Measurements from ENCODE around the gene NCS1.

DNA sequence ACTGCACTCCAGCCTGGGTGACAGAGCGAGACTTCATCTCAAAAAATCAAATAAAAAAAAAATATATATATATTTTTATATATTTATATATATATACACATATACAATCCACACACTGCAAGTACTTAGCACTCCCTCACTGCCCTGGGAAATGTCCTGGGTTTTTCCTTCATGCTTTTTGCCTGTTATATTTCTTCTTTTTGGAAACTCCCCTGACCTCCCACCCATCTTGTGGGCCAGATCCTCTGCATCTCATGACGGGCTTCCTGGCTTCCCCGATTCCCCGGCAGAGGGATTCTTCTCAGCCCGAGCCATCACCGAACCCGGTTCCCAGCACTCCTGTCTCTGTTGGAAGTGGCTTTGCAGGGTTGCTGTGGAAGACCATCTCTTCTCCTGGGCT lies 39.5 kb upstream of the NCS1 start:
- TF ChIP-seq, protein P1, sequence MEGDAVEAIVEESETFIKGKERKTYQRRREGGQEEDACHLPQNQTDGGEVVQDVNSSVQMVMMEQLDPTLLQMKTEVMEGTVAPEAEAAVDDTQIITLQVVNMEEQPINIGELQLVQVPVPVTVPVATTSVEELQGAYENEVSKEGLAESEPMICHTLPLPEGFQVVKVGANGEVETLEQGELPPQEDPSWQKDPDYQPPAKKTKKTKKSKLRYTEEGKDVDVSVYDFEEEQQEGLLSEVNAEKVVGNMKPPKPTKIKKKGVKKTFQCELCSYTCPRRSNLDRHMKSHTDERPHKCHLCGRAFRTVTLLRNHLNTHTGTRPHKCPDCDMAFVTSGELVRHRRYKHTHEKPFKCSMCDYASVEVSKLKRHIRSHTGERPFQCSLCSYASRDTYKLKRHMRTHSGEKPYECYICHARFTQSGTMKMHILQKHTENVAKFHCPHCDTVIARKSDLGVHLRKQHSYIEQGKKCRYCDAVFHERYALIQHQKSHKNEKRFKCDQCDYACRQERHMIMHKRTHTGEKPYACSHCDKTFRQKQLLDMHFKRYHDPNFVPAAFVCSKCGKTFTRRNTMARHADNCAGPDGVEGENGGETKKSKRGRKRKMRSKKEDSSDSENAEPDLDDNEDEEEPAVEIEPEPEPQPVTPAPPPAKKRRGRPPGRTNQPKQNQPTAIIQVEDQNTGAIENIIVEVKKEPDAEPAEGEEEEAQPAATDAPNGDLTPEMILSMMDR (IDR thresholded peaks at IDR 0.05): no peak
- TF ChIP-seq POLR2AphosphoS5 (IDR thresholded peaks at IDR 0.05): no peak
- TF ChIP-seq POLR2A (IDR thresholded peaks at IDR 0.05): no peak
- TF ChIP-seq EP300 (IDR thresholded peaks at IDR 0.05): no peak
